Fibroblast of lung (primary cell): ENCODE measurements around the gene ZFYVE26.

ENCODE experiments used
- EZH2 ChIP-seq: IDR thresholded peaks from 2 replicates; pipeline ENCODE4 v1.5.1; 2012; ENCODE audit warnings: low read length, control low read depth, mild to moderate bottlenecking; ENCODE audit errors: missing control alignments
- TF ChIP-seq, protein P1 (sequence below), 2 donors: IDR thresholded peaks in 1 of 2; conservative IDR thresholded peaks in 1 of 2; 1 replicate in 1 of 2; 2 replicates in 1 of 2; pipeline ENCODE4 v1.5.1; 2011 to 2012; ENCODE audit warnings: low read length in 2 of 2, control low read depth in 1 of 2, inconsistent platforms in 1 of 2, low read depth in 1 of 2, mild to moderate bottlenecking in 1 of 2

DNA sequence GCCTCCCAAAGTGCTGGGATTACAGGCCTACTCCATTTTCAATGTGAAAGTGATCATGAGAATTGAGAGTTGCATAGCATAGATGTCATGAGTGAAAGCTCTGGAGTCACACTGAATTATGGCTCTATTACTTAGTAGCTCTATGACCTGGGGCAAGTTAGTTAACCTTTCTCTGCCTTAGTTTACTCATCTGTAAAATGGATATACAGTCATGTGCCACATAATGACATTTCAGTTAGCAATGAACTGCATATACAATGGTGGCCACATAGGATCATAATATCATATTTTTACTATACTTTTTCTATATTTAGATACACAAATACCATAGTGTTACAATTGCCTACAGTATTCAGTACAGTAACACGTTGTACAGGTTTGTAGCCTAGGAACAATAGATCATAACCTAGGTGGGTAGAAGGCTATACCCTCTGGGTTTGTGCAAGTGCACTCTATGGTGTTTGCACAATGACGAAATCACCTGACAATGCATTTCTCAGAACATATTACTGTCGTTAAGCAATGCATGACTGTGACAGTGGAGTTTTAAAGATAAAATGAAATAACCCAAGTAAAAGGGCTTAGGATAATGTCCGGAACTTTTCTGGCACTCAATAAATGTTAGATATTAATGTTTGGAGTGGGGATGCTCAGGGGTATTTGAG is 53.1 kb downstream of the ZFYVE26 start:
- TF ChIP-seq, protein P1, sequence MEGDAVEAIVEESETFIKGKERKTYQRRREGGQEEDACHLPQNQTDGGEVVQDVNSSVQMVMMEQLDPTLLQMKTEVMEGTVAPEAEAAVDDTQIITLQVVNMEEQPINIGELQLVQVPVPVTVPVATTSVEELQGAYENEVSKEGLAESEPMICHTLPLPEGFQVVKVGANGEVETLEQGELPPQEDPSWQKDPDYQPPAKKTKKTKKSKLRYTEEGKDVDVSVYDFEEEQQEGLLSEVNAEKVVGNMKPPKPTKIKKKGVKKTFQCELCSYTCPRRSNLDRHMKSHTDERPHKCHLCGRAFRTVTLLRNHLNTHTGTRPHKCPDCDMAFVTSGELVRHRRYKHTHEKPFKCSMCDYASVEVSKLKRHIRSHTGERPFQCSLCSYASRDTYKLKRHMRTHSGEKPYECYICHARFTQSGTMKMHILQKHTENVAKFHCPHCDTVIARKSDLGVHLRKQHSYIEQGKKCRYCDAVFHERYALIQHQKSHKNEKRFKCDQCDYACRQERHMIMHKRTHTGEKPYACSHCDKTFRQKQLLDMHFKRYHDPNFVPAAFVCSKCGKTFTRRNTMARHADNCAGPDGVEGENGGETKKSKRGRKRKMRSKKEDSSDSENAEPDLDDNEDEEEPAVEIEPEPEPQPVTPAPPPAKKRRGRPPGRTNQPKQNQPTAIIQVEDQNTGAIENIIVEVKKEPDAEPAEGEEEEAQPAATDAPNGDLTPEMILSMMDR (conservative IDR thresholded peaks at IDR 0.05 in 1 of 2, IDR thresholded peaks at IDR 0.05 in 1 of 2; ENCODE audit: low read depth in 1 of 2, low read length in 2 of 2), result no peak
- no peak for TF ChIP-seq EZH2
